GM10248 (cell line): ENCODE data around the gene HK1.

Experiments used
- CTCF ChIA-PET: fragments of 300-600 bp; sonication (Branson Sonifier 250); formaldehyde crosslinking; extraction: SDS; loops from one replicate; lab custom pipeline; 2021; ENCODE audit warnings: antibody characterized with exemption; lab: Yijun Ruan, JAX
- POLR2A ChIA-PET: fragments of 350-650 bp; sonication (Branson Sonifier 250); formaldehyde crosslinking; extraction: SDS; loops from one replicate; lab custom pipeline; 2020; ENCODE audit warnings: antibody characterized with exemption; lab: Yijun Ruan, JAX
- DNase-seq: peaks from one replicate; pipeline ENCODE4 v3.0.0; 2012; ENCODE audit errors: extremely low spot score
- TF ChIP-seq, protein P1 (sequence below): IDR thresholded peaks from 2 replicates; pipeline ENCODE4 v1.5.1; 2012; ENCODE audit warnings: mild to moderate bottlenecking, low read depth; ENCODE audit errors: extremely low read depth, missing control alignments, control extremely low read depth

The HK1 gene

DNA sequence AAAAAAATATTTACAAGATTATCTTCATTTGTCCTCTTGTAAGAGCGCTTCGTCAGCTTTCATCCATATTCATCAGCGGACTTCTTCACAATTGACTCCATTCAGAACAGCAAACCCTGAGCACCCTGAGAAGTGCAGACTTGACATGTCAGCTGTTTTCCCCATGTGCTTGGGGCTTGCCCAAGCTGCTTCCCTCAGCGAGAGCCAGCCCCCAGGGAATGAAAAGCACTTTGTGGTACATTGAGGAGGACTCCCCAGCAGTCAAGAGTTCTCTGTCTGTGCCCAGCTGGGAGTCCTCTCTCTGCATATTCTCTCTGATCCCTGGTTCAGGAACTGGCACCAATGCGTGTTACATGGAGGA is 35.5 kb upstream of the HK1 start:
- ChIA-PET POLR2A (interaction anchor here (0.6 kb wide), 1 partner anchor 8 kb away, joined by 5 read pairs; no protein-coding TSS in a partner anchor), CTCF (interaction anchor here (1.0 to 1.8 kb wide), 5 partner anchors 10 to 166 kb away, joined by 3 to 7 read pairs (median 4); no protein-coding TSS in a partner anchor)
- TF ChIP-seq, protein P1, sequence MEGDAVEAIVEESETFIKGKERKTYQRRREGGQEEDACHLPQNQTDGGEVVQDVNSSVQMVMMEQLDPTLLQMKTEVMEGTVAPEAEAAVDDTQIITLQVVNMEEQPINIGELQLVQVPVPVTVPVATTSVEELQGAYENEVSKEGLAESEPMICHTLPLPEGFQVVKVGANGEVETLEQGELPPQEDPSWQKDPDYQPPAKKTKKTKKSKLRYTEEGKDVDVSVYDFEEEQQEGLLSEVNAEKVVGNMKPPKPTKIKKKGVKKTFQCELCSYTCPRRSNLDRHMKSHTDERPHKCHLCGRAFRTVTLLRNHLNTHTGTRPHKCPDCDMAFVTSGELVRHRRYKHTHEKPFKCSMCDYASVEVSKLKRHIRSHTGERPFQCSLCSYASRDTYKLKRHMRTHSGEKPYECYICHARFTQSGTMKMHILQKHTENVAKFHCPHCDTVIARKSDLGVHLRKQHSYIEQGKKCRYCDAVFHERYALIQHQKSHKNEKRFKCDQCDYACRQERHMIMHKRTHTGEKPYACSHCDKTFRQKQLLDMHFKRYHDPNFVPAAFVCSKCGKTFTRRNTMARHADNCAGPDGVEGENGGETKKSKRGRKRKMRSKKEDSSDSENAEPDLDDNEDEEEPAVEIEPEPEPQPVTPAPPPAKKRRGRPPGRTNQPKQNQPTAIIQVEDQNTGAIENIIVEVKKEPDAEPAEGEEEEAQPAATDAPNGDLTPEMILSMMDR, result no peak
- no peak for DNase-seq

DNA sequence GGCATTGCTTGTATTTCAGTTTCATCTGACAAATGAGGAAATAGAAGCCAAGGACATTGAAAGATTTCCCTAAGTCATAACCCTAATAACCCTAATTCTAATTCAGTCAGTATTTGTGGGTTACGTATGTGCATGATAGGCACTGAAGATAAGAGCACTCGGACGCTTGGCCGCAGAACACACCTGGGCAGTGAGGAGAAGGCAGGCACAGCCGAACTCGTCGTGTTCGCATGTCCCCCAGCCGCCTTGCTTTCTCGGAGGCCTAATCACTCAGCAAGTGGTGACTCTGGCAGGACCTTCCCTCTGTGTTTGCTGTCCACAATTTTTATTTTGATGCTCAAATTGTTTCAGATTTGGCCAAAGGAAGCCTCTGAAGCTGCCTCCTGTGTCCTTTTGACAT is 34.5 kb upstream of the HK1 start:
- CTCF ChIA-PET, result interaction anchor here (1.3 kb wide), 1 partner anchor 139 kb away, joined by 4 read pairs; no protein-coding TSS in a partner anchor
- DNase-seq, result no peak
- POLR2A ChIA-PET, result no interaction called here
- TF ChIP-seq, protein P1, result no peak

DNA sequence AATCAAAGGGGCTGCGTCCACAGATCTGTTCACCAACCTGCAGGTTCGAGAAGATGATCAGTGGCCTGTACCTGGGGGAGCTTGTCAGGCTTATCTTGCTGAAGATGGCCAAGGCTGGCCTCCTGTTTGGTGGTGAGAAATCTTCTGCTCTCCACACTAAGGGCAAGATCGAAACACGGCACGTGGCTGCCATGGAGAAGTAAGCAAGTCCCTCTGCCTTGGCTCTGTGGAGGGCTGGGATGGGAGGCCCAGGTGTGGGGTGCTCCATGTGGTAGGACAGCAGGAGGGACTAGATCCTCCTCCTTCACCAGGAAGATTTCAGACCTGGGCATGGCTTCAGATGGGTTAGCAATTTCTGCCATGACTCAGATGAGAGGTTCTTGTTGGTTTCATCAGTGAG is 32.3 kb upstream of the HK1 start:
- no peak for DNase-seq
- CTCF ChIA-PET, result interaction anchor here (1.0 to 2.6 kb wide), 3 partner anchors 10 to 145 kb away, joined by 3 to 7 read pairs (median 4); no protein-coding TSS in a partner anchor
- TF ChIP-seq, protein P1, result no peak
- POLR2A ChIA-PET, result no interaction called here

DNA sequence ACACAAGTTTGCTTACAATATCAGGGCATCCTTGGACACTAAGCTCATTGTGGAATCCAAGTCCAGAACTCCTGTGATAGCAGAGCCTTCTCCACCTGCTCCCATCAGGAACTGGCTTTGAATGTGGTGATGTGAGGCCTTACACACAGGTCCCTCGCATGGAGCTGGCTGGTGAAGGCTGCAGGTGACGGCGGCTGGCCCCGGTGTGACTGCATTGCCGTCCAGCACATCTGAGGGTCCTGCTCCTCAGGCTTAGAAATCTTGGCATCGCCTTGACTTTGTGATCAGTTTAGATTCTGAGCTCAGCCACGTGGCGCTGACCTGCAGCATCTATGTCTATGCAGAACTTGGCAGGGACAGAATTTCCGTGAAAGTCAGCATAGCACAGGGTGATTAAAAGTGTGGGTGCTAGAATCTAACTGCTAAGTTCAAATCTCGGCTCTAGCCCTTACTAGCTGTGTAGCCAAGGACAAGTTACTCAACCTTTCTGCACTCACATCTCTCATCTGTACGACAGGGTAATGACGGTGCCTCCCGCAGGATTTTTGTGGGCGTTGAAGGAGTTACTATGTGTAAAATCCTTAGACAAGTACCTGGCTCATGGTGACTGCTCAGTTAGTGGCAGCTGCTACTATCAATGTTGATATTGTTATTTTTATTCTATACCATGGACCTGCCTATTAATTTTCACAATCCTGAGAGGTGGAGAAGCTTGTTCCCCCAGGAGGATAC is 31.5 kb upstream of the HK1 start:
- TF ChIP-seq, protein P1, result no peak

DNA sequence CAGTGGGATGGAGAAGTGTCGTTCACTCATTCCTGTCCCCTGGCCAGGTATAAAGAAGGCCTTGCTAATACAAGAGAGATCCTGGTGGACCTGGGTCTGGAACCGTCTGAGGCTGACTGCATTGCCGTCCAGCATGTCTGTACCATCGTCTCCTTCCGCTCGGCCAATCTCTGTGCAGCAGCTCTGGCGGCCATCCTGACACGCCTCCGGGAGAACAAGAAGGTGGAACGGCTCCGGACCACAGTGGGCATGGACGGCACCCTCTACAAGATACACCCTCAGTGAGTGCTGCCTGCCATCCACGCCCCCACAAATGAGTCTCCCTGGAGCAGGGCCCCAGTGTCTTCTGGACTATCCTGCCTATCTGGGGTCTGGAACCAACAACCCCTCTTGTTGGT is 31.0 kb upstream of the HK1 start:
- DNase-seq, result no peak
- TF ChIP-seq, protein P1, result no peak
- ChIA-PET POLR2A (no interaction called here), CTCF (interaction anchor here (2.6 kb wide), 1 partner anchor 11 kb away, joined by 7 read pairs; no protein-coding TSS in a partner anchor)

More for the DNA sequence above, 31.5 kb upstream of the HK1 start:
- POLR2A ChIA-PET, result no interaction called here
- DNase-seq, result no peak
- CTCF ChIA-PET, result interaction anchor here (1.1 to 2.6 kb wide), 2 partner anchors 10 to 145 kb away, joined by 4 to 7 read pairs; no protein-coding TSS in a partner anchor

DNA sequence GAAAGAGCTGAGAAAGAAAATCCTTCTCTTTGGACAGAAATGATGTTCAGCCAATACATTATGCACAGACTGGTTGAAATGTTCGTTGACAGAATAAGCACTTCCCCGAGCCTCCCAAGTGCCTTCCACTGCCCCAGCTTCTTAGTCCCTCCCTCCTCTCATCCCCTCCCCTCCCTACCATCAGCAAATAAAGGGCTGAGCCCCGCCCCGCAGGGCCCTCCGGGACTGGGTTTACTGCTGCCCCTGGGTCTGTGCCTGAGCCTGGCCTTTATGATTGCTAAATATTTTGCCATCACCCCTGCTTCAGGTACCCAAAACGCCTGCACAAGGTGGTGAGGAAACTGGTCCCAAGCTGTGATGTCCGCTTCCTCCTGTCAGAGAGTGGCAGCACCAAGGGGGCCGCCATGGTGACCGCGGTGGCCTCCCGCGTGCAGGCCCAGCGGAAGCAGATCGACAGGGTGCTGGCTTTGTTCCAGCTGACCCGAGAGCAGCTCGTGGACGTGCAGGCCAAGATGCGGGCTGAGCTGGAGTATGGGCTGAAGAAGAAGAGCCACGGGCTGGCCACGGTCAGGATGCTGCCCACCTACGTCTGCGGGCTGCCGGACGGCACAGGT is 30.1 kb upstream of the HK1 start:
- DNase-seq, result no peak
- TF ChIP-seq, protein P1, result no peak
- ChIA-PET POLR2A (no interaction called here), CTCF (no interaction called here)
